Measurements from ENCODE around the gene GNAS-AS1. TPM values are rescaled to one million over a fixed set of nuclear protein-coding genes. Genes with fewer than 3 reads are reported as not detected.

GNAS-AS1 gene
- total RNA-seq = 1.5 and 2.0 TPM in 2 replicates
- long read RNA-seq = 0 reads

DNA sequence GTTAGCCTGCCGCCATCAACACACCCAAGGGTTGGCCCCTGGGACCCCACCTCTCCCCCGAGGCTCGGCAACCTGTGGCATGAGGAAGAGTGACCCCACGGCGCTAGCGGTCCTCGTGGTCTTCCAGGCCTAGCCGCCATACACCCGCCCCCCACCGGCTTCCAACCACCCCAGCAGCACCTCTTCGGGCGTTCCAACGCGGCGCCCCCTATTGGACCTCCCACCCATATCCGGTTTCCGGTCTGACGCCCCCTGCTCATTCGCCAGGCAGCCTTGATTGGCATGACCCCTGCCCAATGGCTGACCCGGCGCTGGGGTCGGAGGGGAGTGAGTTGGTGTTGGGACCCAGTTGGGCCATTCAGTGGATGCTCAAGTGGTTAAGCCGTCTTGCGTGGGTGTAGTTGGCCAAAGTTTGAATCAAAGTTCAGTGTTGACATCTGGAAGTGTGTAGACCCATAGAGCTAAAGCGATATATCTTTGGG, at the start of gene GNAS-AS1:
GNAS-AS1 (minus strand) TSS at position 210 of the 482 bp plus-strand sequence.
- peak within 1 kb of the TSS; percentile 86 for H3K4me3 Mint-ChIP-seq (ENCODE audit: unreplicated experiment)
- peak within 1 kb of the TSS; percentile 56 for H3K27ac Mint-ChIP-seq (ENCODE audit: unreplicated experiment)
- peaks cover 46% of the 10 kb centered on the region for H3K27me3 Mint-ChIP-seq (ENCODE audit: unreplicated experiment)
- H3K36me3 Mint-ChIP-seq (ENCODE audit: unreplicated experiment) = no peaks in the 10 kb centered on the region
- TF ChIP-seq, protein P1, sequence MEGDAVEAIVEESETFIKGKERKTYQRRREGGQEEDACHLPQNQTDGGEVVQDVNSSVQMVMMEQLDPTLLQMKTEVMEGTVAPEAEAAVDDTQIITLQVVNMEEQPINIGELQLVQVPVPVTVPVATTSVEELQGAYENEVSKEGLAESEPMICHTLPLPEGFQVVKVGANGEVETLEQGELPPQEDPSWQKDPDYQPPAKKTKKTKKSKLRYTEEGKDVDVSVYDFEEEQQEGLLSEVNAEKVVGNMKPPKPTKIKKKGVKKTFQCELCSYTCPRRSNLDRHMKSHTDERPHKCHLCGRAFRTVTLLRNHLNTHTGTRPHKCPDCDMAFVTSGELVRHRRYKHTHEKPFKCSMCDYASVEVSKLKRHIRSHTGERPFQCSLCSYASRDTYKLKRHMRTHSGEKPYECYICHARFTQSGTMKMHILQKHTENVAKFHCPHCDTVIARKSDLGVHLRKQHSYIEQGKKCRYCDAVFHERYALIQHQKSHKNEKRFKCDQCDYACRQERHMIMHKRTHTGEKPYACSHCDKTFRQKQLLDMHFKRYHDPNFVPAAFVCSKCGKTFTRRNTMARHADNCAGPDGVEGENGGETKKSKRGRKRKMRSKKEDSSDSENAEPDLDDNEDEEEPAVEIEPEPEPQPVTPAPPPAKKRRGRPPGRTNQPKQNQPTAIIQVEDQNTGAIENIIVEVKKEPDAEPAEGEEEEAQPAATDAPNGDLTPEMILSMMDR (IDR thresholded peaks at IDR 0.05) = peak; percentile 20
- peaks cover 29% of the 10 kb centered on the region for H3K4me1 Mint-ChIP-seq (ENCODE audit: unreplicated experiment)
- H3K9me3 Mint-ChIP-seq (ENCODE audit: unreplicated experiment) = no peaks in the 10 kb centered on the region
- DNase-seq (ENCODE audit: extremely low spot score, unreplicated experiment) = peak; percentile 93

DNA sequence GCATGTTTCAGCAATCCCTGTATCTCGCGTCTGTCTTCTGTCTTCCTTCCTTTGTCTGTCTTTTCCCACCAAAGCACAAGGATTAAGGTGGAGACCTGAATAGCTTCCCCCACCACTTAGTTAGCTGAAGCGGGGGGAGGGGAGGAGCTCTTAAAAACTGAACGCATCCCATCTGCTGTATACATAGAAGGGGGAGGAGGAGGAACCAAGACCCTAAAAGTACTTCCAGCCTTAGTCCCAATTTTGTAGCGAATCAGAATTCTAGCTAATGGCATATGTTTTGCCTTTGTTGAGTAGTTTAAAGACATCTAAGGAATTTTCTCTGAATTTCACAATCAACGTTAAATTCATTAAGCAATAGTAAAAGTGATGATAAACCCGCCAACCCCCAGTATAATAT, 49.7 kb upstream of the GNAS-AS1 start:
- TF ChIP-seq, protein P1 (IDR thresholded peaks at IDR 0.05) = no peak
- Mint-ChIP-seq H3K36me3 (ENCODE audit: unreplicated experiment) (peaks cover 34% of the 10 kb centered on the region), H3K4me1 (ENCODE audit: unreplicated experiment) (peaks cover 42% of the 10 kb centered on the region), H3K27me3 (ENCODE audit: unreplicated experiment) (no peaks in the 10 kb centered on the region), H3K4me3 (ENCODE audit: unreplicated experiment) (no peak overlapping the region), H3K9me3 (ENCODE audit: unreplicated experiment) (no peaks in the 10 kb centered on the region), H3K27ac (ENCODE audit: unreplicated experiment) (no peak overlapping the region)
- peak; percentile 40 for DNase-seq (ENCODE audit: extremely low spot score, unreplicated experiment)

DNA sequence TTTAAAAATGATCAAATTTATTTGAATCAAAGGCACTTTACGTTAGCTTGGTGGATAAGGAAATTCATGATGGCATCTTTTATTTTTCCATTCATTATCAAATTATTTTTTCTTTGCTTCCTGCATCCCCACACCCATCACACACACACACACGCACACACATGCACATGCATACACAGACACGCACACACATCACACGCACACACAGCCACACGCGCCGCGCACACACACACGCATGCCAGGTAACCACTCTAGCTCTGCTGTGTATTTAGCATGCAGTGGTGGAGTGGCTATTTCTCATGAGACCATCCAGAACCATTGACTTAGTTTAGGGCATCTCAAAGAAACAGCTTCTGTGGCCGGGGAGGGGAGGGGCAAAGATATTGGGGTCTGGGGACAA, 48.8 kb upstream of the GNAS-AS1 start:
- Mint-ChIP-seq H3K9me3 (ENCODE audit: unreplicated experiment) (no peaks in the 10 kb centered on the region), H3K4me3 (ENCODE audit: unreplicated experiment) (no peak overlapping the region), H3K4me1 (ENCODE audit: unreplicated experiment) (peaks cover 50% of the 10 kb centered on the region), H3K27me3 (ENCODE audit: unreplicated experiment) (no peaks in the 10 kb centered on the region), H3K27ac (ENCODE audit: unreplicated experiment) (peak overlapping the region; percentile 31), H3K36me3 (ENCODE audit: unreplicated experiment) (peaks cover 27% of the 10 kb centered on the region)
- TF ChIP-seq, protein P1 (IDR thresholded peaks at IDR 0.05) = no peak
- DNase-seq (ENCODE audit: extremely low spot score, unreplicated experiment) = peak; percentile 34

DNA sequence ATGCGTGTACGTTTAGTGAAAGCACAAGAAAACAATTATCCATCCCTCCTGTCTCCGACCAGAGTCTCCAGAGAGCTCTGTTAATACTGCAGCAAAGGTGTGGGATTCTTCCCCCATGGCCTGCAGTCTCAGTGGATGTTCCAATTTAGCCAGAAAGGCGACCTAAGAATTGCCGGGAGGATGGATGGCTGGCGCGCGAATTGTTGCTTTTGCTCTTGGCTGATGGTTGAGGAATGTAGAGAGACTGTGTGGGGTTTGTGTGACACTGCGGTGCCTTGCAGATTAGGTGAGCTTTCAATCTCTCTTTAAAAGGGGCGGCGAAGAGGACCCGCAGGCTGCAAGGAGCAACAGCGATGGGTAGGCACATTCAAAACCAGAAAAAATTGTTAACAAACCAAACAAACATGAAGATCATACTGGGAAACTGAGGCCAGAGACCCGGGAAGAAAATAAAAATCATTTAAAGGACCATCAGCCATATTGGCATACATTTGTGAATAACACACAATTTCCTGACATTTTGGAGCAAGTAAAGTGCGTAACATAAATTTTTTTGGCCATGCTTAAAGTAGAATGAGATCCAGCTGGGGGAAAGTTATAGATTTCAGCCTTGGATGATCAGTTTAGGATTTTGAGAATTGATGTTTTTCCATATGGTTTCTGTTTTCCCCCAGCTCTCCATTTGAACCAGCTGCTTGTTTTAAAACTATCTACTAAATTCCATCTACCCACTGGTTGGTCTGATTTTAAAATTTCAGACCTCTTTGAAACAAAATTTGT, 48.1 kb upstream of the GNAS-AS1 start:
- Mint-ChIP-seq H3K4me1 (ENCODE audit: unreplicated experiment) (peaks cover 57% of the 10 kb centered on the region), H3K4me3 (ENCODE audit: unreplicated experiment) (no peak overlapping the region), H3K27me3 (ENCODE audit: unreplicated experiment) (no peaks in the 10 kb centered on the region), H3K36me3 (ENCODE audit: unreplicated experiment) (peaks cover 25% of the 10 kb centered on the region), H3K9me3 (ENCODE audit: unreplicated experiment) (no peaks in the 10 kb centered on the region), H3K27ac (ENCODE audit: unreplicated experiment) (peak overlapping the region; percentile 52)
- TF ChIP-seq, protein P1 (IDR thresholded peaks at IDR 0.05) = no peak
- peak; percentile 27 for DNase-seq (ENCODE audit: extremely low spot score, unreplicated experiment)

DNA sequence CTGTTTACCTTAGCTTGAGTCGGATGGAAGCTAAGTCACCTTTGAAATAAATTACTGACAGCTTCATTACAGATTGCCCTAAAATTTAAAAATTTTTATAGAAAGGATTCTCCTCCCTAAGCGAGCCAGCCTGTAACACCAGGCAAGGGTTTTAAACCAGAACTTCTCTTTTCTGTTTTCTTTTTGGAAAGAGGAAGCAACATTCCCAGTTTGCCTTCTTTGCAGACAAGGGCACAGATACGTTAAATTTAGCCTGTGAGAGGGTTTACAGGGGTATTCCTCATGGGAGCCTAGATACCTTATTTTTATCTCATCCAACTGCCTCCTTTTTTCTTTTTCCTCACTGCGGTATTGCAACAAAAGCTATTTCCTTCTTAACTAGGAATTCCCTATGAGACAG, 46.8 kb upstream of the GNAS-AS1 start:
- Mint-ChIP-seq H3K27me3 (ENCODE audit: unreplicated experiment) (no peaks in the 10 kb centered on the region), H3K4me1 (ENCODE audit: unreplicated experiment) (peaks cover 65% of the 10 kb centered on the region), H3K4me3 (ENCODE audit: unreplicated experiment) (no peak overlapping the region), H3K36me3 (ENCODE audit: unreplicated experiment) (peaks cover 19% of the 10 kb centered on the region), H3K27ac (ENCODE audit: unreplicated experiment) (peak overlapping the region; percentile 11), H3K9me3 (ENCODE audit: unreplicated experiment) (no peaks in the 10 kb centered on the region)
- TF ChIP-seq, protein P1 (IDR thresholded peaks at IDR 0.05) = no peak
- DNase-seq (ENCODE audit: extremely low spot score, unreplicated experiment) = no peak

Measured in osteocyte (in vitro differentiated cells).